ENCODE results near the gene JPH3. TPM values are rescaled to one million over a fixed set of nuclear protein-coding genes. Genes with fewer than 3 reads are reported as not detected.

Gene JPH3
- total RNA-seq, 4 donors from 2014 or later: 0.72 to 4.4 (median 1.1) TPM

- Histone ChIP-seq H3K27ac (peak overlapping the region; percentile 66 to 90 (median 88)), H3K36me3 (no peaks in the 10 kb centered on the region), H3K4me1 (peaks cover 0 to 35% (median 13%) of the 10 kb centered on the region in 3 donors), H3K4me3 (peak overlapping the region in 1 of 2 donors; percentile 32), H3K27me3 (peaks cover 25% of the 10 kb centered on the region), H3K9me3 (no peaks in the 10 kb centered on the region)
- ATAC-seq: peak; percentile 95
- no peak for TF ChIP-seq POLR2A (IDR thresholded peaks at IDR 0.05)
- peak; percentile 90 for TF ChIP-seq POLR2AphosphoS5 (IDR thresholded peaks at IDR 0.05)
- 0 to 21% methylated on average over 1 to 7 of the region's 7 CpGs for WGBS, 2 donors (ENCODE audit: low coverage in 1 of 2)
Measured at GRCh38 chr16:87581857-87582215, 20.5 kb upstream of the JPH3 start.

DNA sequence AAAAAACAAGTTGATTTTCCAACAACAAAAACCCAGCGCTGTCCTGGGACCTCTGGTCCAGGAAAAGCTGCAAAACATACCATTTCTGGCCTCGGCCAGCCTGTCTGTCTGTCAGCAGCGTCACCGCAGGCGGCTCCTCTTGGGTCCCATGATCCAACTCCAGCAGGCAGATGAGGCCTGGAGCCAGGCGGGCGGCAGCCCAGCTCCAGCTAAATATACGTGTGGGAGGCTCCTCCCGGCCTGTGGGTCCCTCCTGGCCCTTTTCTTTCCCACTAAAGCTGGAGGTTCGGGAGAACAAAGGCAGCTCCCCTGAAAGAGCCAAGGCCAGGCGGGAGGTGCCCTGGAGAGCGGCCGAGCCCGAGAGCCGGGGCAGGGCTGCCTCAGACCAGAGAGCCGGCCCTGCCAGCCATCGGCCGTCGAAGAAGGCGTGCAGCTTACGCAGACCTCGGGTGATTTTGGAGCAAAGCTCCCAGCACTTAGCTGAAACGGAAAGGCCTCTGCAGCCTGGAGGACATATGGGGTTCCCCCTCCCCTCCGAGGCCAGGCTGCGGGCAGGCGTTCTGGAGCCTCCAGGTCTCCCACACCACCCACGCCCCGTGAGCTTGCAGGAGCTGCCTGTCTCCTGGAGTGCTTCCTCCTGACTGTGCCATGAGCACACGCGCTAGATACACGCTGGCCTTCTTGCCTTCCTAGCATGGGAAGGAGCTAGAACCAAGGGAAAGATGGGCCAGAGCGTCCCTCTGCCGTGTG, 19.9 kb upstream of the JPH3 start:
- ATAC-seq: peak; percentile 88
- no peak for TF ChIP-seq CTCF (IDR thresholded peaks at IDR 0.05)
- no peak for TF ChIP-seq POLR2AphosphoS5 (IDR thresholded peaks at IDR 0.05)
- TF ChIP-seq POLR2A (IDR thresholded peaks at IDR 0.05): no peak
- no peak for TF ChIP-seq EP300 (IDR thresholded peaks at IDR 0.05)
- H3K4me3 ChIP-seq: peak overlapping the region in 1 of 2 donors; percentile 32
- no peaks in the 10 kb centered on the region for H3K9me3 ChIP-seq
- H3K4me1 ChIP-seq: peaks cover 0 to 35% (median 13%) of the 10 kb centered on the region in 3 donors
- peak overlapping the region; percentile 66 to 90 (median 88) for H3K27ac ChIP-seq
- H3K36me3 ChIP-seq: no peaks in the 10 kb centered on the region
- WGBS, 2 donors (ENCODE audit: low coverage in 1 of 2): 10 to 50% methylated on average over 2 to 14 of the region's 33 CpGs
- H3K27me3 ChIP-seq: peaks cover 31% of the 10 kb centered on the region

GRCh38 chr16:87582966-87583325, 19.4 kb upstream of the JPH3 start:
- TF ChIP-seq EP300 (IDR thresholded peaks at IDR 0.05): no peak
- H3K27ac ChIP-seq: peak overlapping the region; percentile 66 to 90 (median 88)
- peaks cover 0 to 35% (median 13%) of the 10 kb centered on the region in 3 donors for H3K4me1 ChIP-seq
- H3K4me3 ChIP-seq: no peak overlapping the region
- H3K9me3 ChIP-seq: no peaks in the 10 kb centered on the region
- ATAC-seq: no peak
- peaks cover 36% of the 10 kb centered on the region for H3K27me3 ChIP-seq
- no peaks in the 10 kb centered on the region for H3K36me3 ChIP-seq
- WGBS, 2 donors (ENCODE audit: low coverage in 1 of 2): 49 to 73% methylated on average over 2 of the region's 2 CpGs

DNA sequence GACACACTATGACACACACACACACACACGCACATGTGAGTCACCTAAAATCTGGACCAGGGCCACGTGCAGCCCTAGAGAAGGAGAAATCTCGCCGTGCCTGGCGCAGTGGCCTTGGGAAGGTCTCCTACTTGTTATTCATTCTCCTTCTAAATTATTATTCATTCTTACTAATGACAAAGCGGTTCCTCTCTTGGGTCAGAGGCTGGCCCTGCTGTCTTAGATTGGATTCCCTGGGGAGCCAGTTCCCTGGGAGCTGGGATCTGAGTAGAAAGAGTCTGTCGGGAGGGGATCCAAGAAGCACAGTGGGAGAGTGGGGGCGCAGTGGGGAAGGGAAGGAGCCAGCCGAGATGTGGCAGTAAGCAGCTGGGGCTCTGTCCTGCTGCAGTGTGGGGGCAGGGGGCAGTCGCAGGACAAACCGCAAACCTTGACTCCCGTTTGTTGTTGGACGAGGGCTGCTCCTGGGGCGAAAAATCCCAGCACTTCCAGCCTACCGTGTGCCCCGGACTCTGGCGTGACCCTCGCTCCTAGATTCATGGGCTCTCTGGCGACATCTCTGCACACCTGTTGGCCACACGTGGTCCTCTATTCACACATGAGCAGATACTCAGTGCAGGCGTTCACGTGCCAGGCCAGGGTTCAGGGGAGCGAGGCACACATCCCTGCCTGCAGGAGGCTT, 18.7 kb upstream of the JPH3 start:
- TF ChIP-seq POLR2AphosphoS5 (IDR thresholded peaks at IDR 0.05): no peak
- TF ChIP-seq EP300 (IDR thresholded peaks at IDR 0.05): no peak
- no peak for TF ChIP-seq CTCF (IDR thresholded peaks at IDR 0.05)
- TF ChIP-seq POLR2A (IDR thresholded peaks at IDR 0.05): no peak
- Histone ChIP-seq H3K4me3 (no peak overlapping the region), H3K27me3 (peaks cover 37% of the 10 kb centered on the region), H3K27ac (peak overlapping the region in 3 of 4 donors; percentile 47 to 90 (median 51)), H3K4me1 (peaks cover 0 to 36% (median 13%) of the 10 kb centered on the region in 3 donors), H3K36me3 (no peaks in the 10 kb centered on the region), H3K9me3 (no peaks in the 10 kb centered on the region)
- ATAC-seq: no peak
- 58 to 61% methylated on average over 6 to 8 of the region's 23 CpGs for WGBS, 2 donors (ENCODE audit: low coverage in 1 of 2)

DNA sequence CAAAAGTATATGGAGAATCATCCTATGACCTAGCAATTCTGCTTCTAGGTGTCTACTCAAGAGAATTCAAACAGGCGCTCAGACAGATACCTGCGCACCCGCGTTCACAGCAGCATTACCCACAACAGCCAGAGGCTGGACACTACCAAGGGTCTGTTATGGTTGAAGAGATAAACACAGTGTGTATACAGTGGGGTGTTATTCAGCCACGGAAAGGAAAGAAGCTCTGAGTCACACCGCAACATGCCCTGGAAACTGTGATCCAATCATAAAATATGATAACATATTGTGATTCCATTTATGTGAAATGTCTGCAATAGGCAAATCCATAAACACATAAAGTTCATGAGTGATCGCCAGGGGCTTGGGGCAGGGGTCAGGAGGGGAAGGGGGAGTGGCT, 18.0 kb upstream of the JPH3 start:
- Histone ChIP-seq H3K36me3 (no peaks in the 10 kb centered on the region), H3K27ac (no peak overlapping the region), H3K27me3 (peaks cover 37% of the 10 kb centered on the region), H3K9me3 (no peaks in the 10 kb centered on the region), H3K4me1 (peaks cover 0 to 42% (median 13%) of the 10 kb centered on the region in 3 donors), H3K4me3 (no peak overlapping the region)
- no peak for TF ChIP-seq POLR2AphosphoS5 (IDR thresholded peaks at IDR 0.05)
- no peak for TF ChIP-seq POLR2A (IDR thresholded peaks at IDR 0.05)
- no peak for TF ChIP-seq CTCF (IDR thresholded peaks at IDR 0.05)
- TF ChIP-seq EP300 (IDR thresholded peaks at IDR 0.05): no peak
- no peak for ATAC-seq
- 69 to 100% methylated on average over 4 to 7 of the region's 7 CpGs for WGBS, 2 donors (ENCODE audit: low coverage in 1 of 2)

Data from gastroesophageal sphincter (tissue), 4 donors.